Liver (tissue), 3 donors: Measurements from ENCODE around the gene SIPA1L3.

Experiments
- GABPA ChIP-seq, 2 donors: IDR thresholded peaks in 1 of 2; conservative IDR thresholded peaks in 1 of 2; 2 replicates each; pipeline ENCODE4 v1.6.1; 2016; ENCODE audit warnings: antibody characterized with exemption in 2 of 2, mild to moderate bottlenecking in 1 of 2, moderate library complexity in 1 of 2
- HNF4A ChIP-seq, 2 donors: conservative IDR thresholded peaks; 2 replicates each; pipeline ENCODE4 v1.6.1; 2016; ENCODE audit warnings: antibody characterized with exemption in 2 of 2, mild to moderate bottlenecking in 2 of 2
- NR2F2 ChIP-seq: IDR thresholded peaks from 2 replicates; pipeline ENCODE4 v1.6.1; 2016; ENCODE audit warnings: antibody characterized with exemption
- RAD21 ChIP-seq, 2 donors: IDR thresholded peaks; 2 replicates each; pipeline ENCODE4 v1.6.1; 2016; ENCODE audit warnings: antibody characterized with exemption in 2 of 2, mild to moderate bottlenecking in 2 of 2
- TAF1 ChIP-seq: conservative IDR thresholded peaks from 2 replicates; pipeline ENCODE4 v1.6.1; 2016; ENCODE audit warnings: antibody characterized with exemption, mild to moderate bottlenecking
- YY1 ChIP-seq: IDR thresholded peaks from 2 replicates; pipeline ENCODE4 v1.6.1; 2016; ENCODE audit warnings: antibody characterized with exemption, mild to moderate bottlenecking
- TF ChIP-seq, protein P1 (sequence below): fragments of 150-350 bp; IDR thresholded peaks from 2 replicates; pipeline ENCODE4 v1.5.1; 2017; ENCODE audit warnings: improper control_type of control experiment, low read depth, low read length; ENCODE audit not compliant: missing input control
- TF ChIP-seq, protein P2 (sequence below): IDR thresholded peaks from 2 replicates; pipeline ENCODE4 v1.6.1; 2016; ENCODE audit warnings: antibody characterized with exemption, mild to moderate bottlenecking
- donor health status: healthy.
- donor health status: healthy.

DNA sequence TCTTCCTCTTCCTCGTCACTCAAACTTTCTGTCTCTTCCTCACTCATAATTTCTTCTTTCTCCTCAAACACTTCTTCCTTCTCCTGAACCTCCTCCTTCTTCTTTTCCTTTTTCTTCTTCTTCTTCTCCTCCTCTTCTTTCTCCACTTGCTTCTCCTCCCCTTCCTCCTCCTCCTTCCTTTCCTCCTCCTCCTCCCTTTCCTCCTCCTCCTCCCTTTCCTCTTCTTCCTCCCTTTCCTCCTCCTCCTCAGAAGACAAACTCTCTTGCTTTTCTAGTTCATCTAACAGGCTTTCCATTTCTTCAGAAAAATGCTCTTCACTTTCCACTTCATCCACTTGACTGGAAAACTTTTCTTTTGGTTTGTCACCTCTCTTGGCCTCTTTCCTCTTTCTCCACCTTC lies 20.4 kb upstream of the SIPA1L3 start:
- no peak for TF ChIP-seq TAF1
- TF ChIP-seq, protein P1, sequence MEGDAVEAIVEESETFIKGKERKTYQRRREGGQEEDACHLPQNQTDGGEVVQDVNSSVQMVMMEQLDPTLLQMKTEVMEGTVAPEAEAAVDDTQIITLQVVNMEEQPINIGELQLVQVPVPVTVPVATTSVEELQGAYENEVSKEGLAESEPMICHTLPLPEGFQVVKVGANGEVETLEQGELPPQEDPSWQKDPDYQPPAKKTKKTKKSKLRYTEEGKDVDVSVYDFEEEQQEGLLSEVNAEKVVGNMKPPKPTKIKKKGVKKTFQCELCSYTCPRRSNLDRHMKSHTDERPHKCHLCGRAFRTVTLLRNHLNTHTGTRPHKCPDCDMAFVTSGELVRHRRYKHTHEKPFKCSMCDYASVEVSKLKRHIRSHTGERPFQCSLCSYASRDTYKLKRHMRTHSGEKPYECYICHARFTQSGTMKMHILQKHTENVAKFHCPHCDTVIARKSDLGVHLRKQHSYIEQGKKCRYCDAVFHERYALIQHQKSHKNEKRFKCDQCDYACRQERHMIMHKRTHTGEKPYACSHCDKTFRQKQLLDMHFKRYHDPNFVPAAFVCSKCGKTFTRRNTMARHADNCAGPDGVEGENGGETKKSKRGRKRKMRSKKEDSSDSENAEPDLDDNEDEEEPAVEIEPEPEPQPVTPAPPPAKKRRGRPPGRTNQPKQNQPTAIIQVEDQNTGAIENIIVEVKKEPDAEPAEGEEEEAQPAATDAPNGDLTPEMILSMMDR: no peak
- TF ChIP-seq YY1: no peak
- TF ChIP-seq, protein P2, sequence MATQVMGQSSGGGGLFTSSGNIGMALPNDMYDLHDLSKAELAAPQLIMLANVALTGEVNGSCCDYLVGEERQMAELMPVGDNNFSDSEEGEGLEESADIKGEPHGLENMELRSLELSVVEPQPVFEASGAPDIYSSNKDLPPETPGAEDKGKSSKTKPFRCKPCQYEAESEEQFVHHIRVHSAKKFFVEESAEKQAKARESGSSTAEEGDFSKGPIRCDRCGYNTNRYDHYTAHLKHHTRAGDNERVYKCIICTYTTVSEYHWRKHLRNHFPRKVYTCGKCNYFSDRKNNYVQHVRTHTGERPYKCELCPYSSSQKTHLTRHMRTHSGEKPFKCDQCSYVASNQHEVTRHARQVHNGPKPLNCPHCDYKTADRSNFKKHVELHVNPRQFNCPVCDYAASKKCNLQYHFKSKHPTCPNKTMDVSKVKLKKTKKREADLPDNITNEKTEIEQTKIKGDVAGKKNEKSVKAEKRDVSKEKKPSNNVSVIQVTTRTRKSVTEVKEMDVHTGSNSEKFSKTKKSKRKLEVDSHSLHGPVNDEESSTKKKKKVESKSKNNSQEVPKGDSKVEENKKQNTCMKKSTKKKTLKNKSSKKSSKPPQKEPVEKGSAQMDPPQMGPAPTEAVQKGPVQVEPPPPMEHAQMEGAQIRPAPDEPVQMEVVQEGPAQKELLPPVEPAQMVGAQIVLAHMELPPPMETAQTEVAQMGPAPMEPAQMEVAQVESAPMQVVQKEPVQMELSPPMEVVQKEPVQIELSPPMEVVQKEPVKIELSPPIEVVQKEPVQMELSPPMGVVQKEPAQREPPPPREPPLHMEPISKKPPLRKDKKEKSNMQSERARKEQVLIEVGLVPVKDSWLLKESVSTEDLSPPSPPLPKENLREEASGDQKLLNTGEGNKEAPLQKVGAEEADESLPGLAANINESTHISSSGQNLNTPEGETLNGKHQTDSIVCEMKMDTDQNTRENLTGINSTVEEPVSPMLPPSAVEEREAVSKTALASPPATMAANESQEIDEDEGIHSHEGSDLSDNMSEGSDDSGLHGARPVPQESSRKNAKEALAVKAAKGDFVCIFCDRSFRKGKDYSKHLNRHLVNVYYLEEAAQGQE: no peak
- TF ChIP-seq GABPA (IDR thresholded peaks at IDR 0.05 in 1 of 2, conservative IDR thresholded peaks at IDR 0.05 in 1 of 2): no peak
- TF ChIP-seq NR2F2: no peak
- no peak for TF ChIP-seq HNF4A (conservative IDR thresholded peaks at IDR 0.05)
- no peak for TF ChIP-seq RAD21 (IDR thresholded peaks at IDR 0.05)
